ENCODE data around the gene SLC22A23. TPM values are rescaled to one million over a fixed set of nuclear protein-coding genes. Genes with fewer than 3 reads are reported as not detected.

SLC22A23 gene
- total RNA-seq, 4 donors from 2014 or later: 26.6 to 42.6 (median 37.6) TPM

- Histone ChIP-seq H3K36me3 (no peaks in the 10 kb centered on the region), H3K27ac (no peak overlapping the region), H3K9me3 (no peaks in the 10 kb centered on the region), H3K27me3 (peaks cover 0 to 33% (median 0%) of the 10 kb centered on the region in 4 donors), H3K4me3 (no peak overlapping the region), H3K4me1 (no peaks in the 10 kb centered on the region)
- 73 to 75% methylated on average over 7 to 9 of the region's 13 CpGs for WGBS, 2 donors
- intact Hi-C loops (cut with DNase I): no loop called here
- no peak for DNase-seq
- TF ChIP-seq POLR2A (IDR thresholded peaks at IDR 0.05): no peak
- TF ChIP-seq CTCF (IDR thresholded peaks at IDR 0.05): peak in 4 of 6 experiments; percentile 10 to 40 (median 13)
Measured at GRCh38 chr6:3239110-3239830, 217.6 kb downstream of the SLC22A23 start.

DNA sequence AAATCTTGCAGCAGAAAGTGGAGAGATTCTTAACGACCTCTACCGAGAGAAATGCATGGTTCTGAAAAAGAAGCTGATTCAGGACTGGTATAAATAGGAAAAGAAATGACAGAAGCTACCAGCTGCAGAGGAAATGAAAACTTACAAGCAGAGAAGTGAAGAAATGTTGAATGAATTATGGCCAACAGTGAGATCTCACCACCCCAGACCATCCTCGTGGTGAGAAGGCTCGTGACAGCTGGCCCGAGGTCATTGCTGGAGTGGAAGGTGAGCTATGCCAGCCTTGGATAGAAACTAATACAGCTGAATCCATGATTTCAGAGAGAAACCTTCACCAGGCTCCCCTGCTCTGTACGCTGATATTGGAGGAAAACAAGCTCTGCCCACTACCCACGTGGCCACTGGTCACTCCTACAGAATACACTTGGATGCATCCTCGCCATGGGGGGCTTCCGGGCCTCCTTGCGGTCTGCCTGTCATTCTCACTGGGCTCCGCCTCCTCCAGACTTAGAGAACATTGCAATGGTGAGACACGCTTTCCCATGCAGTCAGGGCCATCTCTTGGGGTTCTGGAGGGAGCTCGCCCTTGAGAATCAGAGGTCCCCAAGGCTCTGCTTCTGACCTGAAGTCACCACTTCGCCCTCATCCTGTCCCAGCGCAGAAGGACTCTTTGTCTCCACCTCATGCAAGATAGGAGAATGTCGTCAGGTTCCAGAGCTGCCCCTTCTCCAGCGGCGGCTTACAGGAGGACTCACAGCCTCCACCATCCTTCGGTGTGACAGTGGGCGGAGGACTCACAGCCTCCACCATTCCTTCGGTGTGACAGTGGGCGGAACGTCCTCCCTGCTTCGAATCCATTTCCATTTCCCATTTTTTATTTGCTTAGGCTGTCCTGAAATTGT is 218.8 kb downstream of the SLC22A23 start:
- no peak for DNase-seq
- H3K27me3 ChIP-seq: peaks cover 0 to 46% (median 0%) of the 10 kb centered on the region in 4 donors
- H3K9me3 ChIP-seq: no peaks in the 10 kb centered on the region
- no peak overlapping the region for H3K27ac ChIP-seq
- intact Hi-C loops (cut with DNase I): no loop called here
- 60 to 79% methylated on average over 20 to 24 of the region's 24 CpGs for WGBS, 2 donors
- no peaks in the 10 kb centered on the region for H3K36me3 ChIP-seq
- TF ChIP-seq CTCF (IDR thresholded peaks at IDR 0.05) (no peak), POLR2A (IDR thresholded peaks at IDR 0.05) (no peak)
- no peaks in the 10 kb centered on the region for H3K4me1 ChIP-seq
- no peak overlapping the region for H3K4me3 ChIP-seq

DNA sequence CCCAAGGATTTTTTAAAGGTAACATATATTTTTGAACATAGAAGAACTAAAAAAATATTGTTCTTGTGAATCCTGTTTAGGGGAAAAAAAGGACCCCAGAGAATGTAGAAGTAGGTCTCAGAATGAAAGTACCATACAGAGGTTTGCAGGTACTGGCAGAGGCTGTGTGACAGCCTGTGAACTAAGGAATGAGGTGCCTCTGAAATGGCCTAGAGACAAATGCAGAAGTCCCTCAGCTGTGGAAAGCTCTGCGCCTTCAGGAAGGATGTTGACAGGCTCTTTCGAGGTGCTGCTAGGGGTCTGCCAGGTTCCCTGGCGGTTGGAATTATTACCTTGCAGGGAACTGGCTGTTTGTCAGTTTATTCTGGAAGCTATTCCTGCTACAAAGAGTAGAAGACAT is 220.8 kb downstream of the SLC22A23 start:
- peaks cover 0 to 66% (median 7%) of the 10 kb centered on the region in 4 donors for H3K27me3 ChIP-seq

DNA sequence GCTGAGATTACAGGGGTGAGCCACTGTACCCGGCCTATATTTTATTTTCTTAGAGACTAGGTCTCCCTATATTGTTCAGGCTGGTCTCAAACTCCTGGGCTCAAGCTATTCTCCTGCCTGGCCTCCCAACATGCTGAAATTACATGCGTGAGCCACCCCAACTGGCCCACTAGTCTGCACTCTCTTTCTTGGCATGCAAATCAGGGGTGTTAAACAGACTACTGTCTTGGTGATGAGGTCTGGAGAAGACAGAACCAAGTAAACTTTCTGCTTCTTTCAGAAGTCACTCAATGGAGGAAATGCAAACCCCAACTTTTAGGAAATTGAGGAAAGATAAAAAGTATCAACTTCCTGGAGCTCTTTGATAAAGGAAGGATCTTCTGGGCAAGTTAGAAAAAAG is 221.4 kb downstream of the SLC22A23 start:
- no peak for DNase-seq
- TF ChIP-seq POLR2A (IDR thresholded peaks at IDR 0.05) (no peak), CTCF (IDR thresholded peaks at IDR 0.05) (no peak)
- intact Hi-C loops (cut with DNase I): no loop called here
- 85% methylated on average over 2 of the region's 2 CpGs for WGBS, 2 donors
- peaks cover 0 to 20% (median 7%) of the 10 kb centered on the region in 3 donors for H3K4me1 ChIP-seq
- no peak overlapping the region for H3K27ac ChIP-seq
- peaks cover 0 to 71% (median 10%) of the 10 kb centered on the region in 4 donors for H3K27me3 ChIP-seq
- no peaks in the 10 kb centered on the region for H3K9me3 ChIP-seq
- H3K4me3 ChIP-seq: no peak overlapping the region
- H3K36me3 ChIP-seq: no peaks in the 10 kb centered on the region

More for the DNA sequence above, 220.8 kb downstream of the SLC22A23 start:
- TF ChIP-seq POLR2A (IDR thresholded peaks at IDR 0.05): no peak
- TF ChIP-seq CTCF (IDR thresholded peaks at IDR 0.05): no peak
- H3K27ac ChIP-seq: no peak overlapping the region
- peaks cover 0 to 15% (median 6%) of the 10 kb centered on the region in 3 donors for H3K4me1 ChIP-seq
- no peaks in the 10 kb centered on the region for H3K36me3 ChIP-seq
- intact Hi-C loops (cut with DNase I): no loop called here
- no peaks in the 10 kb centered on the region for H3K9me3 ChIP-seq
- DNase-seq: no peak
- H3K4me3 ChIP-seq: no peak overlapping the region
- 74 to 77% methylated on average over 3 of the region's 3 CpGs for WGBS, 2 donors

GRCh38 chr6:3233904-3234303 is 222.9 kb downstream of the SLC22A23 start:
- TF ChIP-seq POLR2A (IDR thresholded peaks at IDR 0.05) (no peak), CTCF (IDR thresholded peaks at IDR 0.05) (no peak)
- H3K9me3 ChIP-seq: no peaks in the 10 kb centered on the region
- H3K36me3 ChIP-seq: no peaks in the 10 kb centered on the region
- peaks cover 11 to 36% (median 23%) of the 10 kb centered on the region in 3 donors for H3K4me1 ChIP-seq
- H3K27me3 ChIP-seq: peaks cover 8 to 87% (median 22%) of the 10 kb centered on the region in 4 donors
- DNase-seq: no peak
- H3K4me3 ChIP-seq: no peak overlapping the region
- intact Hi-C loops (cut with DNase I): no loop called here
- 74 to 76% methylated on average over 3 of the region's 3 CpGs for WGBS, 2 donors
- no peak overlapping the region for H3K27ac ChIP-seq
